Measurements from ENCODE around the gene CLUH.

DNA sequence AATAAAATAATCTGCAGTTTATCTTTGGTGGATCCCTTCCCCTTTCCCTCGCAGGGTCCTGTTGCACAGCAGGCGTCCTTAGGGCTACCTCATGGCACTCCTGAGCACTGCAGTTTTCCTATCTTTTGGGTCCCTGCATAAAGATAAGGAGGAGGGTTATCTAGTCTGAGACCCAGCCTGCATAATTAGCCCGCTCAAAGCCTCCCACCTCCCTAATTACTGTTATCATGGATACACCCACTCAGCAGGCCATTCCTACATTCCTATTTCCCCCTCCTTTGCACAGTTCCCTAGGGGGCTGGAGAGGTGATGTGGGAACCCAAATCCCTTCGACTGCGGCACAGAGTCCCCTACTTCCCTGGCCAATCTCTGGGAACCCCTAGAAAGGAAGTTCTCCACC is 5.1 kb upstream of the CLUH start:
- TF ChIP-seq, protein P1, sequence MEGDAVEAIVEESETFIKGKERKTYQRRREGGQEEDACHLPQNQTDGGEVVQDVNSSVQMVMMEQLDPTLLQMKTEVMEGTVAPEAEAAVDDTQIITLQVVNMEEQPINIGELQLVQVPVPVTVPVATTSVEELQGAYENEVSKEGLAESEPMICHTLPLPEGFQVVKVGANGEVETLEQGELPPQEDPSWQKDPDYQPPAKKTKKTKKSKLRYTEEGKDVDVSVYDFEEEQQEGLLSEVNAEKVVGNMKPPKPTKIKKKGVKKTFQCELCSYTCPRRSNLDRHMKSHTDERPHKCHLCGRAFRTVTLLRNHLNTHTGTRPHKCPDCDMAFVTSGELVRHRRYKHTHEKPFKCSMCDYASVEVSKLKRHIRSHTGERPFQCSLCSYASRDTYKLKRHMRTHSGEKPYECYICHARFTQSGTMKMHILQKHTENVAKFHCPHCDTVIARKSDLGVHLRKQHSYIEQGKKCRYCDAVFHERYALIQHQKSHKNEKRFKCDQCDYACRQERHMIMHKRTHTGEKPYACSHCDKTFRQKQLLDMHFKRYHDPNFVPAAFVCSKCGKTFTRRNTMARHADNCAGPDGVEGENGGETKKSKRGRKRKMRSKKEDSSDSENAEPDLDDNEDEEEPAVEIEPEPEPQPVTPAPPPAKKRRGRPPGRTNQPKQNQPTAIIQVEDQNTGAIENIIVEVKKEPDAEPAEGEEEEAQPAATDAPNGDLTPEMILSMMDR (conservative IDR thresholded peaks at IDR 0.05; ENCODE audit: low read length) = no peak
- TF ChIP-seq EZH2phosphoT487 (IDR thresholded peaks at IDR 0.05; ENCODE audit: borderline replicate concordance) = no peak
